Astrocyte of the cerebellum (primary cell): ENCODE results near the gene MINAR1.

Experiments
- DNase-seq: peaks from one replicate; pipeline ENCODE4 v3.0.0-alpha.2; 2011; ENCODE audit warnings: low read depth
- H3K4me3 ChIP-seq: 2 replicates; pipeline ENCODE4 v1.5.1; 2011; ENCODE audit warnings: mild to moderate bottlenecking, low read depth, low read length, moderate library complexity
- CTCF ChIP-seq: IDR thresholded peaks from 2 replicates; pipeline ENCODE4 v1.5.1; 2012; ENCODE audit warnings: low read length, low read depth, moderate library complexity, mild to moderate bottlenecking; ENCODE audit errors: missing control alignments
- in situ Hi-C: cut with HindIII; loops from 2 replicates; pipeline ENCODE4 v1.10.0; 2017; ENCODE audit warnings: low sequenced_read_pairs

The MINAR1 gene

GRCh38 chr15:79431636-79432344 is at the start of gene MINAR1:
Gene MINAR1 (plus strand): TSS chr15:79432336. CDS start chr15:79456148, 23,812 bp downstream.
- TF ChIP-seq CTCF, result peak; percentile 38
- peak within 1 kb of the TSS; percentile 54 for H3K4me3 ChIP-seq
- no peak for DNase-seq

GRCh38 chr15:79394231-79394630 is 37.9 kb upstream of the MINAR1 start:
- DNase-seq, result peak; percentile 27
- in situ Hi-C loops, result no loop called here
- H3K4me3 ChIP-seq, result no peak overlapping the region
- TF ChIP-seq CTCF, result no peak

More at GRCh38 chr15:79431636-79432344, at the start of gene MINAR1:
- in situ Hi-C loops, result no loop called here

- in situ Hi-C loops, result no loop called here
- H3K4me3 ChIP-seq, result no peak overlapping the region
- DNase-seq, result no peak
- TF ChIP-seq CTCF, result no peak
Observed at GRCh38 chr15:79396850-79397249, 35.3 kb upstream of the MINAR1 start.

GRCh38 chr15:79397269-79397910 is 34.7 kb upstream of the MINAR1 start:
- DNase-seq, result no peak
- in situ Hi-C loops, result no loop called here
- TF ChIP-seq CTCF, result no peak
- H3K4me3 ChIP-seq, result no peak overlapping the region

GRCh38 chr15:79399606-79400005 is 32.5 kb upstream of the MINAR1 start:
- DNase-seq, result no peak
- in situ Hi-C loops, result no loop called here
- no peak for TF ChIP-seq CTCF
- no peak overlapping the region for H3K4me3 ChIP-seq

GRCh38 chr15:79400650-79401049 is 31.5 kb upstream of the MINAR1 start:
- no peak for DNase-seq
- H3K4me3 ChIP-seq, result no peak overlapping the region
- in situ Hi-C loops, result no loop called here
- TF ChIP-seq CTCF, result no peak
